GM12874 (cell line): ENCODE results near the gene EIF3K.

Experiments
- CTCF ChIP-seq: IDR thresholded peaks from 2 replicates; pipeline ENCODE4 v1.5.1; 2011; ENCODE audit warnings: low read depth, mild to moderate bottlenecking, control low read depth, low read length, moderate library complexity; ENCODE audit not compliant: insufficient read depth

EIF3K gene

DNA sequence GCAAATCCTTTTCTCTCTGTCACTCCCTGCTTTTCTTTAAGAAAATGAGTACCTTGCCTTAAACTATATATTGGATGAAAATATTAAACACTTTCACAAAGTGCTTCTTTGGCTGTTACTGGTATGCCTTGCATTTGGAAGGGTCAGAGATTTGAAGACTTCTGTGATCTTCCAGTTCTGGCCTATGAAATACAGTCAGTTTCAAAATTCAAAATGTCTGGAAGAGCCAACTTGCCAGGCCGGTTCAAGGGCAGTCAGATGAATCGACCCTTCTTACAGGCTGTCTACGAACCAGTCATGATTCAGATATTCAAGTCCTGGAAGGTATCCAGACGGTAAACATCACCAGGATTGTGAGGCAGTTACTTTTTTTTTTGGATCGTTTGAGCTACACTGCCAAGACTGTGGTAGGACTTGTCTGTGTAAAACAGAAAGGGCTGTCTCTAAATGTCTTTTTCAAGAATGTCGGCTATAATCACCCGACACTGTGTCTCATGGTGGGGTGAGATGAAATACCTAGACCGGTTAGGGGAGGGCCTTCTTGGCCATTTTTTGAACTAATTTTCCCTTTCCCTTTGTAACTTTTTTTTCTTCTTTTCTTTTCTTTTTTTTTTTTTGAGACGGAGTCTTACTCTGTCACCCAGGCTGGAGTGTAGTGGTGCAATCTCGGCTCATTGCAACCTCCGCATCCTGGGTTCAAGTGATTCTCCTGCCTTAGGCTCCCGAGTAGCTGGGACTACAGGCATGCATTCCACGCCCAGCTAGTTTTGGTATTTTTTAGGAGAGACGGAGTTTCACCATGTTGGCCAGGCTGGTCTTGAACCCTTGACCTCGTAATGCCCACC lies 39.7 kb downstream of the EIF3K start:
- no peak for TF ChIP-seq CTCF

DNA sequence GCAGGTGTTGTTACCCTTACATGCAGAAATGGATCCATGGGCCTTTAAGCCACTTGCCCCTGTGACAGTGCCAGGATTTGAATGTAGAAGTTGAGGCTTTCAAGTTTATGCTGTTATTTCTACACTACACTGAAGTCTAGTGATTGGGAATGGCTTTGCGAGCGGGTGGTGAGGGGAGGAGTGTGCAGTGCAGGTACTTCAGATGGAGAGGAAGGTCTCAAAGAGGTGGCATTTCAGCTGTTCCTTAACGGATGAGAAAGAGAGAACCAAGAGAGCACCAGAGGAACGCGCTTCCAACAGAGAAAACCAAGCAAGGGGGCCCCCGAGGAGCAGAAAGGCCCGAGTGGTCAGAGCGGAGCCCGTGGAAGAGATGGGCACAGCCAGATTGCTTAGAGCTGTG lies 41.7 kb downstream of the EIF3K start:
- no peak for TF ChIP-seq CTCF

- no peak for TF ChIP-seq CTCF
Measured at GRCh38 chr19:38661136-38661535, 42.1 kb downstream of the EIF3K start.

GRCh38 chr19:38661996-38662395 lies 43.0 kb downstream of the EIF3K start:
- TF ChIP-seq CTCF: no peak

DNA sequence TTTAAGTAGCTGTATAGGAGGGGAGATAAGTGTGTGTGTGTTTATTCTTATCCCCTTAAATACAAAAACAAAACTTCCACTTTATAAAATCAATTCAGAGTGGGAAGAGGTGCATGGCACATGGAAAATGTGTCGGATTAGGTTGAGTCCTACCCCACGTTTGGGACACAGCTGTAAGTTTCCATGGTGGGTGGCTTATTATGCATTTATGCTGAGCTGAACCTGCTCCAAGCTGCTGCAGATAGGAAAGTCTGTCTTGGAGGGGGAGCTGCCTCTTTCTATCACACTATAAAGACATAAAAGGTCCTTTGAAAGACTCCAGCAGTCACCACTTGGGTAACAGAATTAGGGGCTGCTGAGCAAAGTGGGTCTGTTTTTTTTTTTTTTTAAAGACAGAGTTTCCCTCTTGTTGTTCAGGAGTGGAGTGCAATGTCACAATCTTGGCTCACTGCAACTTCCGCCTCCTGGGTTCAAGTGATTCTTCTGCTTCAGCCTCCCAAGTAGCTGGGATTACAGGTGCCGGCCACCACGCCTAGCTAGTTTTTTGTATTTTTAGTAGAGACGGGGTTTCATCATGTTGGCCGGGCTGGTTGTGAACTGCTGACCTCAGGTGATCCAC lies 43.7 kb downstream of the EIF3K start:
- TF ChIP-seq CTCF: no peak

GRCh38 chr19:38663156-38663651 lies 44.2 kb downstream of the EIF3K start:
- no peak for TF ChIP-seq CTCF

- no peak for TF ChIP-seq CTCF
Measured at GRCh38 chr19:38663957-38664502, 45.0 kb downstream of the EIF3K start.
